Ovary (tissue), 9 donors: ENCODE results near the gene SLC37A1. TPM values are rescaled to one million over a fixed set of nuclear protein-coding genes. Genes with fewer than 3 reads are reported as not detected.

Source experiments
- DNase-seq, 5 donors: peaks; one replicate each; pipeline ENCODE4 v3.0.0-alpha.2; 2019 to 2020
- H3K27ac ChIP-seq, 2 donors: fragments of 200-600 bp; one replicate each; pipeline versions ENCODE4 v1.5.1 to v1.8.0; 2019 to 2022
- H3K27me3 ChIP-seq: fragments of 200-600 bp; one replicate; pipeline ENCODE4 v1.8.0; 2022
- H3K36me3 ChIP-seq: fragments of 200-600 bp; sonication (generic); one replicate; pipeline ENCODE4 v1.5.1; 2019
- H3K4me1 ChIP-seq: one replicate; pipeline ENCODE4 v1.8.1; 2013; ENCODE audit warnings: mild to moderate bottlenecking, moderate library complexity; ENCODE audit not compliant: insufficient read depth
- H3K4me3 ChIP-seq: fragments of 200-600 bp; sonication (generic); one replicate; pipeline ENCODE4 v1.5.1; 2017
- H3K9me3 ChIP-seq, 2 donors: fragments of 200-600 bp in 1 of 2; sonication (generic) in 1 of 2; one replicate each; pipeline versions ENCODE4 v1.5.1 to v1.8.1; 2013 to 2019; ENCODE audit warnings: mild to moderate bottlenecking in 1 of 2, moderate library complexity in 1 of 2
- EP300 ChIP-seq: sonication (generic); formaldehyde crosslinking; IDR thresholded peaks from one replicate; pipeline ENCODE4 v1.6.1; 2017; ENCODE audit warnings: antibody characterized with exemption
- POLR2A ChIP-seq: fragments of 450-650 bp; IDR thresholded peaks from one replicate; pipeline ENCODE4 v1.6.1; 2017; ENCODE audit warnings: antibody characterized with exemption, mild to moderate bottlenecking, moderate library complexity
- WGBS, 3 donors: extraction: QIAGEN DNeasy Blood & Tissue Kit in 1 of 3; methylation state at CpG; one replicate each; pipeline versions ENCODE4 v1.1.5 to v1.1.7; 2013 to 2017; 5-methylcytosine and 5-hydroxymethylcytosine counted together
- intact Hi-C, 4 donors: fragments of 100-400 bp; cut with DNase I; formaldehyde crosslinking; loops; one replicate each; pipeline versions ENCODE4 v1.11.0 to v1.15.1; 2022 to 2023
- polyA plus RNA-seq, 2 donors: library from polyadenylated mRNA; stranded (reverse); fragments of 200-250 nt in 1 of 2; fragments of 350-450 nt in 1 of 2; fragmentation: Illumina TruSeq in 1 of 2; extraction: RNeasy Lipid Tissue Mini Kit (QIAGEN cat#74804) in 1 of 2; gene quantifications; one replicate each; pipeline ENCODE4 v1.2.3, GENCODE V29; 2013 to 2014
- total RNA-seq, 7 donors: library from RNA; depleted of rRNA in 2 of 7; stranded (reverse); fragments of >200 nt in 2 of 7; fragmentation: NEBNext Ultra II Directional in 3 of 7; extraction: Animal tissue kit (Norgen Biotek cat#: 25700) in 3 of 7; gene quantifications; one replicate each; pipeline versions ENCODE4 v1.1.0 to v1.2.4, GENCODE V29; 2016 to 2023
- TF ChIP-seq, protein P1 (sequence below), 3 donors: fragments of 450-650 bp in 2 of 3; fragments of 200-600 bp in 1 of 3; IDR thresholded peaks; one replicate each; pipeline versions ENCODE4 v1.5.1 to v1.8.0; 2016 to 2022; ENCODE audit warnings: antibody characterized with exemption in 3 of 3, mild to moderate bottlenecking in 1 of 3
- donor health status: DM: no; HTN: no; CAD: no; lungs with moderate emphysema.
- donor health status: DM: no; HTN: no; CAD: no.
- donor health status: Bipolar disorder and iron deficiency.
- donor health status: DM: yes; HTN: yes; CAD: no.
- donor health status: DM: no; HTN: no; CAD: no.
- donor health status: DM: yes; HTN: yes; CAD: no.

SLC37A1 gene
- total and polyA plus RNA-seq, 9 donors, result 5.1 to 10.0 (median 7.4) TPM

DNA sequence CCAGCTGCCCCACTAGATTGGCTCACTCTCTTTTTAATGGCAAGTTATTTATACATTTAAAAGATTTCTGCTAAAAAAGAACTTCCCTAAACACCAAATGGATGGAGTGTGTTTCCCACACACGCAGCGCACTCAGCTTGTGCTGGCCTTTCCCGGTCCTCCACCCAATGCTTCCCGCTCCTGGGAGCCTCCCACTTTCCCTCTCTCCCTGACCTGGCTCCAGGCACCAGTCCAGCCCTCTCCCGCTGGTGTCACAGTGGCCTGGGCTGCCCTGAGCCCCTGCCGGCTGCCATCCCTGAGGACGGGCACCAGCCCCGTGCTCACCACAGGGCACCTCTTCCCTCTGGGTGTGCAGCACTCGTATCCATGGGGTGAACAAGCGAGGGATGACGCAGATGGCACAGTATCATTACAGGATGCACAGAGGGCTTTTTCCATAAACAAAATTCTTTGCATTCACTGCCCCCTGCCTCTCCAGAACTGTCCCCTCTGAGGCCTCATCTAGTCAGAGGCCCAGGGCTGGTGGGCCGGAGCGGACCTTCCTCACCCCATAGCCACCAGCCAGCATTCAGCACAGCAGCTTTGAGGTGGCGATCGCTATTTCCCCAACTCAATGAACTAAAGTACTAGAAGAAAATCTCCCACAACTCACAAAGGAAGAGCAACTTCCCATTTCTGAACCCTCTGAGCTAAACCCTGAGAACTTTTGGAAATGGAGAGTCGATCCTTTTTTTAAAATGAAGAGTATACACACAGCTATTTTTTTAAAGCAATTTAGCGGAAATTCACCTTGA is 68.5 kb downstream of the SLC37A1 start:
- peak overlapping the region; percentile 18 to 80 for H3K27ac ChIP-seq

DNA sequence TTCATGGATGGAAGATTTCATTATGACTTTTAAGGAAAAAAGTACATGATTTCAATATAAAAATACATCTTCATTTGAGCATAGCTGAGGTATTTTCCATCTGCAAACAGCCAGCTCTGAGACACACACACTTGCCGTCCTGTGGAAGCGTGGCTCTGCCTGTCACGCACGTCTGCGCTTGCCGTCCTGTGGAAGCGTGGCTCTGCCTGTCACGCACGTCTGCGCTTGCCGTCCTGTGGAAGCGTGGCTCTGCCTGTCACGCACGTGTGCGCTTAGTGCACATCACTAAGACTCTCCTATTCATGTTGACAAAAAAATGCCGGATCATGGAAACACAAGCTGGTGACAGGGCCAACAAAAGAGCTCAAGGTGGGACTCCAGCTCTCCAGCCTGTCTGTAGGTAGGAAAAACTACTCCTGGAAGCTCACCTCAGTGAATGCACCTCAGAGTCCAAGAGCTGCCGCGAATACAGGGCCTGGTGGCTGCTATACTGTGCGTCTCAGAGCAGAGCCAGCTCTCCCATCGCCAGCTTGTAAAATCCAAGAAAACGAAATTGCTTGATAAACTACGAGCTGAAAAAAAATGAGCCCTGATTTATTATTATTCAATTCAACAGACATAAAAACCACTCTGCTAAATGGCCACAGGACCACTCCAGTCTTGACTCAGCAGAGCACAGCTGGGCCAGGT is 69.3 kb downstream of the SLC37A1 start:
- DNase-seq, result no peak
- TF ChIP-seq EP300, result no peak
- TF ChIP-seq POLR2A, result no peak
- TF ChIP-seq, protein P1, sequence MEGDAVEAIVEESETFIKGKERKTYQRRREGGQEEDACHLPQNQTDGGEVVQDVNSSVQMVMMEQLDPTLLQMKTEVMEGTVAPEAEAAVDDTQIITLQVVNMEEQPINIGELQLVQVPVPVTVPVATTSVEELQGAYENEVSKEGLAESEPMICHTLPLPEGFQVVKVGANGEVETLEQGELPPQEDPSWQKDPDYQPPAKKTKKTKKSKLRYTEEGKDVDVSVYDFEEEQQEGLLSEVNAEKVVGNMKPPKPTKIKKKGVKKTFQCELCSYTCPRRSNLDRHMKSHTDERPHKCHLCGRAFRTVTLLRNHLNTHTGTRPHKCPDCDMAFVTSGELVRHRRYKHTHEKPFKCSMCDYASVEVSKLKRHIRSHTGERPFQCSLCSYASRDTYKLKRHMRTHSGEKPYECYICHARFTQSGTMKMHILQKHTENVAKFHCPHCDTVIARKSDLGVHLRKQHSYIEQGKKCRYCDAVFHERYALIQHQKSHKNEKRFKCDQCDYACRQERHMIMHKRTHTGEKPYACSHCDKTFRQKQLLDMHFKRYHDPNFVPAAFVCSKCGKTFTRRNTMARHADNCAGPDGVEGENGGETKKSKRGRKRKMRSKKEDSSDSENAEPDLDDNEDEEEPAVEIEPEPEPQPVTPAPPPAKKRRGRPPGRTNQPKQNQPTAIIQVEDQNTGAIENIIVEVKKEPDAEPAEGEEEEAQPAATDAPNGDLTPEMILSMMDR (IDR thresholded peaks at IDR 0.05), result no peak
- Histone ChIP-seq H3K4me3 (no peak overlapping the region), H3K9me3 (no peaks in the 10 kb centered on the region), H3K27me3 (no peaks in the 10 kb centered on the region), H3K4me1 (peaks cover 16% of the 10 kb centered on the region), H3K36me3 (no peaks in the 10 kb centered on the region), H3K27ac (no peak overlapping the region)
- 91 to 95% (median 95%) methylated on average over 22 of the region's 22 CpGs for WGBS, 3 donors
- intact Hi-C loops, result no loop called here

More for the DNA sequence above, 68.5 kb downstream of the SLC37A1 start:
- DNase-seq, result peak; percentile 67 to 84 (median 71)
- Histone ChIP-seq H3K4me3 (no peak overlapping the region), H3K36me3 (no peaks in the 10 kb centered on the region), H3K9me3 (no peaks in the 10 kb centered on the region), H3K27me3 (no peaks in the 10 kb centered on the region), H3K4me1 (peaks cover 16% of the 10 kb centered on the region)
- 47 to 56% (median 51%) methylated on average over 17 of the region's 17 CpGs for WGBS, 3 donors
- TF ChIP-seq EP300 (no peak), POLR2A (no peak)
- TF ChIP-seq, protein P1 (IDR thresholded peaks at IDR 0.05), result no peak
- intact Hi-C loops, result no loop called here

DNA sequence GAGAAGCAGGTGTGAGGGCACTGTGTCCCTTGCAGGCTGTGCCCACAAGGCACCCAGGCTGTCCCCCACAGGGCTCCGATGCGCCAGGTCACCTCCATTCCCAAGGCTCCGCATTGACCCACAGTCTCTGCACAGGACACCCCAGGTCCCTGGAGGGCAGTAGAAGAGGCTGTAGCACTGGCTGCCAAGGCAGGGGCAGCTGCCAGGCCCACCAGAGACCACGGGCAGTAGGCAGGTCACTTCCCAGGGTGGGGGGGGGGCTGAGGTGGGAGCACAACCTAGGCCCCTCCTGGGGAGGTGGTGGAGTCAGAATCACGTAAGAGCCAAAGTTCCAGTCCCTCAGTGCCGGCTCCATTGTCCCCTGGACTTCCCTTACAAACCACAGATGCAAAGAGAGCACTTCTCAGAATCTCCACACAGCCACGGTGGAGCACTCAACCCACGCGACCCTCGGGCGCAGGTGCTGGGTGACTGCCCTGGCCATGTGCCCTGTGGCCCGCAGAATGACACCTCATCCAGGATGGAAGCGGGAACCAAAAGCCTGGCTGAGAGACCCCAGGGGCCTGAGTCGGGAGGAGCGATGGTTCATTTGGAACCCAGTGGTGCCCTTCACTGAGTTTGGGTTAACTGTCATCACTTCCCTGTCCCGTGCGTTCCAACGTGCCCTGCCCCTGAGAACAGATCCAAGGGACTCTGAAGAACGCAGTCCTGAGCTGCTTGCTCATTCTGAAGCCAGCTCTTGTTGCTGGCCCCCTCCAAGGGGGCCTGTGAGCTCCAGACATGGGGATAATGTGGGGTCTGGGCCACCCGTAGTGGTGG is 70.0 kb downstream of the SLC37A1 start:
- H3K36me3 ChIP-seq, result no peaks in the 10 kb centered on the region
- H3K27ac ChIP-seq, result no peak overlapping the region
- TF ChIP-seq EP300 (no peak), POLR2A (no peak)
- TF ChIP-seq, protein P1 (IDR thresholded peaks at IDR 0.05), result no peak
- H3K27me3 ChIP-seq, result no peaks in the 10 kb centered on the region
- intact Hi-C loops, result no loop called here
- WGBS, 3 donors, result 85 to 90% (median 87%) methylated on average over 20 of the region's 20 CpGs
- no peak overlapping the region for H3K4me3 ChIP-seq
- no peaks in the 10 kb centered on the region for H3K9me3 ChIP-seq
- no peak for DNase-seq
- H3K4me1 ChIP-seq, result peaks cover 16% of the 10 kb centered on the region

DNA sequence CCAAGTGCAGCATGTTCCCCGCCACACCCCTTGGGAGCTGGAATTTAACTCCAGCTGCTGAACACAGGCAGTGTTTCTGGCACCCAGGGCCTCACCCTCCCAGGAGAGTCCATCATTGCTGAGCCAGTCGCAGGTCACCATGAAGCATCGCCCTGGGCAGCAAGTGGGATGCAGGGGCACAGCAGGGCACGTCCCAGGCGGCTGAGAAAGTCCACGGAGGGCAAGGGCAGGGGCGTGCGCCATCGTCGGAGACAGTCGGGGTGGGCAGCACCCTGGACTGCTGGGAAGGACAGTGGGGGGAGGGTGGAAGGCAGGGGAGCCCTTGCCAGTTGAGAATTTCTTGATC is 70.6 kb downstream of the SLC37A1 start:
- no peak overlapping the region for H3K4me3 ChIP-seq
- TF ChIP-seq EP300, result no peak
- TF ChIP-seq, protein P1 (IDR thresholded peaks at IDR 0.05), result no peak
- H3K27ac ChIP-seq, result no peak overlapping the region
- no peaks in the 10 kb centered on the region for H3K27me3 ChIP-seq
- intact Hi-C loops, result no loop called here
- 87 to 92% (median 89%) methylated on average over 11 of the region's 11 CpGs for WGBS, 3 donors
- no peak for DNase-seq
- no peaks in the 10 kb centered on the region for H3K9me3 ChIP-seq
- H3K36me3 ChIP-seq, result no peaks in the 10 kb centered on the region
- peaks cover 16% of the 10 kb centered on the region for H3K4me1 ChIP-seq
